ENCODE results near the gene NLGN4Y. TPM values are rescaled to one million over a fixed set of nuclear protein-coding genes. Genes with fewer than 3 reads are reported as not detected.

The NLGN4Y gene
- total and polyA plus RNA-seq, 5 donors = 0.84 to 2.6 (median 1.8) TPM; not detected in 2

DNA sequence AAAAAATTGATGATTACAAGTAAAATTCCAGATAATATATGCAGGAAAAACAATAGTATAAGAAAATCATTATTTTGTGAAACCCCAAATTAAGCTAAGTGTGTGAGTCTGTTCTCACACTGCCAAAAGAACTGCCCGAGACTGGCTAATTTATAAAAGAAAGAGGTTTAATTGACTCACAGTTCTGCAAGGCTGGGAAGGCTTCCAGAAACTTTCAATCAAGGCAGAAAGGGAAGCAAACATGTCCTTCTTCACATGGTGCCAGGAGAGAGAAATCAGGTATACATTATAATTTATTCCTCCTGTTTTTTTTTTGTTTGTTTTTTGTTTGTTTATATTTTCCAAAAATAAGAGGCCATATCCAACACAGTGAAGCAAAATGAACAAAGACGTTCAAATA lies 276.8 kb downstream of the NLGN4Y start:
- H3K27me3 ChIP-seq (ENCODE audit: control insufficient read depth, insufficient read depth) = no peaks in the 10 kb centered on the region
- 70% methylated on average over 2 of the region's 2 CpGs for WGBS
- ATAC-seq (no peak), DNase-seq (no peak)
- no peaks in the 10 kb centered on the region for H3K9me3 ChIP-seq (ENCODE audit: control insufficient read depth, low read length)
- intact Hi-C loops (cut with DNase I) = no loop called here
- no peaks in the 10 kb centered on the region for H3K4me1 ChIP-seq (ENCODE audit: control insufficient read depth, insufficient read depth, low read length)
- H3K4me3 ChIP-seq (ENCODE audit: low read length) = no peak overlapping the region
- no peak overlapping the region for H3K27ac ChIP-seq (ENCODE audit: low read length)

DNA sequence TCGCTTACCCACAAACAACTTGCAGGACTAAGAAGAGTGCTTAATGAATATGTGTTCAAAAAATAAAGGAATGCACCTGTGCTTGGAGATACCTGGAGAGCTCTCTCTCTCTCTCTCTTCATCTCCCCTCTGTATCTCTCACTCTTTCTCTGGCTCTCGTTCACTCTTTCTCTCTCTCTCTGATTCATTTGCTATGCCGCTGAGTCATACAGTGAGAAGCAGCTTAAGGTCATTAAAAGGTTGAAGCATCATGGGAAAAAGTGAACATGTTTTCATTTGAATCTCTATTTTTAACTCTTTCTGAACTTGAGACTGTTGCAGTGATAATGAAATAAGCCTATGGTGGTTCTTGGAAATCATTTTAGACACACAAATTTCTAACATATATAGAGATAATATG lies 277.8 kb downstream of the NLGN4Y start:
- no peaks in the 10 kb centered on the region for H3K9me3 ChIP-seq (ENCODE audit: control insufficient read depth, low read length)
- H3K27me3 ChIP-seq (ENCODE audit: control insufficient read depth, insufficient read depth) = no peaks in the 10 kb centered on the region
- H3K4me1 ChIP-seq (ENCODE audit: control insufficient read depth, insufficient read depth, low read length) = no peaks in the 10 kb centered on the region
- DNase-seq (no peak), ATAC-seq (no peak)
- intact Hi-C loops (cut with DNase I) = no loop called here
- no peak overlapping the region for H3K27ac ChIP-seq (ENCODE audit: low read length)
- WGBS = 69% methylated on average over 3 of the region's 3 CpGs
- H3K4me3 ChIP-seq (ENCODE audit: low read length) = no peak overlapping the region

DNA sequence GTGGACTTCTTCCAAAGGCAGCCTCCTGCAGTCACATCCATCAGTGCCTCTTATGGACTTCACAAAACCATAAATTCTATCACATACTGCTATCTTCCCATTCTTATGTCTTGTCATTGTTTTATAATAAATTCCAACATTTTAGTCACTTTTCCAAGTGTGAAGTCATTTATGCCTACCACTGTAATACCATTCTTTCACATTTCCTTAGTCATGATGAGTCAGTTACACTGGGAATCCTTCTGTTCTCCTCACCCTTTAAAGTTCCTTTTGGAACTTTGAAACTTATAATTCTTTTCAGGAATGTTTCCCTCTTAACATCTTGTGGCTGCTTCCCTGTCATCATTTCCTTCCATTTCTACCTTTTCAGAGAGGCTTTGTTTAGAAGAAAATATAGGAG lies 279.7 kb downstream of the NLGN4Y start:
- H3K27ac ChIP-seq (ENCODE audit: low read length) = no peak overlapping the region
- no peaks in the 10 kb centered on the region for H3K4me1 ChIP-seq (ENCODE audit: control insufficient read depth, insufficient read depth, low read length)
- DNase-seq (no peak), ATAC-seq (no peak)
- intact Hi-C loops (cut with DNase I) = no loop called here
- H3K9me3 ChIP-seq (ENCODE audit: control insufficient read depth, low read length) = no peaks in the 10 kb centered on the region
- H3K27me3 ChIP-seq (ENCODE audit: control insufficient read depth, insufficient read depth) = no peaks in the 10 kb centered on the region
- H3K4me3 ChIP-seq (ENCODE audit: low read length) = no peak overlapping the region

DNA sequence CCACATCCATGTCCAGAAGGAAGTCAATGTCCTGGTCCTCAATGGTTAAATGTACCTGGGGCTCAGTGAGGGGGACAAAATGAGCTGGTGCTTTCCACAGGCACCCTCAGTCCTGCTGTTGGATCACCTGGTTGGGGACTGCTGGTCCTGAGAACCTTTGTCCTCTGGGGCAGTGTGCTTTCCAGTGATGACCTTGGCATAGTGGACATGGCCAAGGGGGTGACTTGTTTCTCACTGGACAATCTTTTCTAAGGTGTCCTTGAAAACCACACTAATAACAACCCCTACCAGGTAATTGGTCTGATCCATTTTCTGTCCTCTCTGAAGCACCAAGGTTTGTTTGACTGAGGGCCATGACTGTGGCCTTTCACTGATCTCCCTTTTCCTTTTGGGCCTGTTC lies 294.1 kb downstream of the NLGN4Y start:
- no peaks in the 10 kb centered on the region for H3K9me3 ChIP-seq (ENCODE audit: control insufficient read depth, low read length)
- no peaks in the 10 kb centered on the region for H3K27me3 ChIP-seq (ENCODE audit: control insufficient read depth, insufficient read depth)
- H3K4me3 ChIP-seq (ENCODE audit: low read length) = no peak overlapping the region
- intact Hi-C loops (cut with DNase I) = no loop called here
- ATAC-seq = no peak
- H3K27ac ChIP-seq (ENCODE audit: low read length) = no peak overlapping the region
- no peaks in the 10 kb centered on the region for H3K4me1 ChIP-seq (ENCODE audit: control insufficient read depth, insufficient read depth, low read length)
- no peak for DNase-seq

DNA sequence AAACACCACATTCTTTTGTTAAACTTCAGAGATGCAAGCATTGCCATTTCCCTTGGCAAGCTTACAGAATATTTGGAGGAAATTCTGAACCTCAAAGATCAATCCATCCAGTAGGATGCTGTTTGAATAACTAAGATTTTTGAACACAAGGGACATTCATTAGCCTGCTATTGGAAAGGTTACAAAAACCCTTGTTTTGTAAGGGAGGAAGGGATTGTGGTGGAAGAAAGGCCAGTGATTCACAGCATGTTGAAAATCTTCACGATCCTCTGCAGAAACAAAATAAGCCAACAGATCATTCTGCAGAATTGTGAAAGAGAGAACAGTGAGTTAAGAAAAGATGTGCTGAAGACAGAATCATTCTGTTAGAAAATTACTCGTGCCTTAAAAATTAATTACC lies 297.9 kb downstream of the NLGN4Y start:
- intact Hi-C loops (cut with DNase I) = no loop called here
- H3K4me3 ChIP-seq (ENCODE audit: low read length) = no peak overlapping the region
- H3K9me3 ChIP-seq (ENCODE audit: control insufficient read depth, low read length) = no peaks in the 10 kb centered on the region
- WGBS = 45% methylated on average over 2 of the region's 2 CpGs
- H3K27ac ChIP-seq (ENCODE audit: low read length) = no peak overlapping the region
- ATAC-seq (no peak), DNase-seq (no peak)
- H3K4me1 ChIP-seq (ENCODE audit: control insufficient read depth, insufficient read depth, low read length) = no peaks in the 10 kb centered on the region
- no peaks in the 10 kb centered on the region for H3K27me3 ChIP-seq (ENCODE audit: control insufficient read depth, insufficient read depth)

DNA sequence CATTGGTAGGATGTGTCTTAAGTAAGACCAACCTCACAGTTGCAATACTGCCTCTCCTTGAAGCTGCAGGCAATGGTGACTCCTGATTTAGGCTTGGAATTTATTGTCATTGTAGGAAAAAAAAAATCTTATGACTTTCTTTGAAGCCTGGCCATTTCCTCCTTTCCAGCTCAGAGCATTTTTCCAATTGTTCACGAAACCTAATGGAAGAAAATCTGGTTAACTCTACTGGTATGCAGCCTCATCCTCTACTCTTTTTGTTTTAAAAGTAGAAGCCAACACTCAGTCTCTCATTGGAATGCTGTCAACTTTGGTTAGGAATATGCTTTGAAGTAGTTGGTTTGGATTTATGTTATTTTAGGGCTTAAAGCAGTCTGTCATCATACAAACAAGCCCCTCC lies 298.6 kb downstream of the NLGN4Y start:
- H3K9me3 ChIP-seq (ENCODE audit: control insufficient read depth, low read length) = no peaks in the 10 kb centered on the region
- ATAC-seq (no peak), DNase-seq (no peak)
- no peak overlapping the region for H3K4me3 ChIP-seq (ENCODE audit: low read length)
- H3K27ac ChIP-seq (ENCODE audit: low read length) = no peak overlapping the region
- WGBS = 79% methylated on average over 1 of the region's 1 CpG
- H3K27me3 ChIP-seq (ENCODE audit: control insufficient read depth, insufficient read depth) = no peaks in the 10 kb centered on the region
- intact Hi-C loops (cut with DNase I) = no loop called here
- H3K4me1 ChIP-seq (ENCODE audit: control insufficient read depth, insufficient read depth, low read length) = no peaks in the 10 kb centered on the region

DNA sequence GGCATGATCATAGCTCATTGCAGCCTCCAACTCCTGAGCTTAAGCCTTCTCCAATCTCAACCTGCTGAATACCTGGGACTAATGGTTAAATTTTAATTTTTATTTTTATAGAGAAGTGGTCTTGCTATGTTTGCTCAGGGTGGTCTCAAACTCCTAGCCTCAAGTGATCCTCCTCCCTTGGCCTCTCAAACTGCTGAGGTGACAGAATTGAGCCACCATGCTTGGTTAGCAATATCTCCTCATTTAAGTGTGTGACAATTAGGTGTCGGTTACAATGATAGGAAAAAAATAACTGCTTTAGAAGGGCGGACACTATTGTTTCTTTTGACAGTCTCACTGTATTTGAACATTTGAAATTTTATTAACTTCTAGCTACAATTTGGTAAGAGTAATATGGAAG lies 300.3 kb downstream of the NLGN4Y start:
- DNase-seq (no peak), ATAC-seq (no peak)
- intact Hi-C loops (cut with DNase I) = no loop called here
- Histone ChIP-seq H3K4me3 (ENCODE audit: low read length) (no peak overlapping the region), H3K27me3 (ENCODE audit: control insufficient read depth, insufficient read depth) (no peaks in the 10 kb centered on the region), H3K27ac (ENCODE audit: low read length) (no peak overlapping the region), H3K4me1 (ENCODE audit: control insufficient read depth, insufficient read depth, low read length) (no peaks in the 10 kb centered on the region), H3K9me3 (ENCODE audit: control insufficient read depth, low read length) (no peaks in the 10 kb centered on the region)
- 94% methylated on average over 2 of the region's 2 CpGs for WGBS

DNA sequence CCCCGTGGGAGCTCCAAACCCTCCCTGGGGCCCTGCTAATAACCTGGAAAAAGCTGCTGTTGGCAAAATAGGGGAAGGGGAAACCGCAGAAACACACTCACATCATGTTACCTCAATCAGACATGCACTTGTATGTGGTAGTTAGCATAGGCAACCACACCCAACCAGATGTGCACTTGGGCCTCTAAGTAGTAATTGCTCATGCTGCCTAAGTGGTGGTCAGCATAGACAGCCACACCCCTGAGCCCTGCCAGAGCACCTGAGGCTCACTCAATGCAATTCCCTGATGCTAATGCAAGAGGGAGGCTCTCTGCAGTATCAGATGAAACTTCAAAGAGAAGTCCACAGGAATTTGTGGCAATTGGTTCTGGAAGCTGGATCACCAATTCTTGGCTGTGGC lies 301.4 kb downstream of the NLGN4Y start:
- Histone ChIP-seq H3K27ac (ENCODE audit: low read length) (no peak overlapping the region), H3K9me3 (ENCODE audit: control insufficient read depth, low read length) (no peaks in the 10 kb centered on the region), H3K27me3 (ENCODE audit: control insufficient read depth, insufficient read depth) (no peaks in the 10 kb centered on the region), H3K4me1 (ENCODE audit: control insufficient read depth, insufficient read depth, low read length) (no peaks in the 10 kb centered on the region), H3K4me3 (ENCODE audit: low read length) (no peak overlapping the region)
- intact Hi-C loops (cut with DNase I) = no loop called here
- ATAC-seq (no peak), DNase-seq (no peak)
- WGBS = 68% methylated on average over 2 of the region's 2 CpGs

DNA sequence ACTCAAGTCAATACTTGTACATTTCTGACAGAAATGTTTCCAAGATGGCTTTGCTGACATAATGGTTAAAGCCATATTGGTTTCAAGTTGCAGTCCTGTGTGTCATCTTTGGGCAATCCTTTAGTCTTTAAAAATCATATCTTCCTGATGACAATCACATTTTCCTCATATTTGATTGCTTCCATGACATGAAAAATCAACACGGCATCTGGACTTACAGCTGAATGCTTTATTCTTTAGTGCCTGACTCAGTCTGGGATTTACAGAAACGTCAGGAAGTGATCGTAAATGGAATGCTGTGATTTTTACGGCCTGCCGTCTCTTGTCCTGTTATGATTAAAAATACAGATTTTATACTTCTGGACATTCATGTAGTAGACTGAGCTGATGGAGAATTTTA lies 304.2 kb downstream of the NLGN4Y start:
- DNase-seq (no peak), ATAC-seq (no peak)
- intact Hi-C loops (cut with DNase I) = no loop called here
- no peaks in the 10 kb centered on the region for H3K27me3 ChIP-seq (ENCODE audit: control insufficient read depth, insufficient read depth)
- H3K4me1 ChIP-seq (ENCODE audit: control insufficient read depth, insufficient read depth, low read length) = no peaks in the 10 kb centered on the region
- H3K9me3 ChIP-seq (ENCODE audit: control insufficient read depth, low read length) = no peaks in the 10 kb centered on the region
- no peak overlapping the region for H3K27ac ChIP-seq (ENCODE audit: low read length)
- no peak overlapping the region for H3K4me3 ChIP-seq (ENCODE audit: low read length)
- whole genome bisulfite sequencing = 59% methylated on average over 5 of the region's 5 CpGs

DNA sequence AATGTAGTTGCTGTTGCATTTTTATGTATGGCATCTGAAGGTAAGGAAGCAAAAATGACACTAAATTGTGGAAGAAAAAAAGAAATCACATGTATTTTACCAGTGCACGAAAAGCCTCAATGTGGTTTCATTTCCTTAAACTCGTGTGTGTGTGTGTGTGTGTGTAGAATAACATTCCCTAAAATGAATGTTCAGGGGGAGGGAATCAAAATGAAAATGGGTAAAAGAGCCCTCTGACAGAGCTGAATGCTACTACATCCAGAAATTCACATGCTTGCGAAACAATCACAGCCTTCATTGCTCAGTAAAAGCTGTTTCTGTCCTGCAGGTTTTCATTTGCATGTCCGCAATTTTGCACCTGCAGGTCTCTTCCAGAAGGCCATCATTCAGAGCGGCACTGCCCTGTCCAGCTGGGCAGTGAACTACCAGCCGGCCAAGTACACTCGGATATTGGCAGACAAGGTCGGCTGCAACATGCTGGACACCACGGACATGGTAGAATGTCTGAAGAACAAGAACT lies 305.1 kb downstream of the NLGN4Y start:
- H3K27me3 ChIP-seq (ENCODE audit: control insufficient read depth, insufficient read depth) = no peaks in the 10 kb centered on the region
- no peak for DNase-seq
- no peak overlapping the region for H3K4me3 ChIP-seq (ENCODE audit: low read length)
- no peak for ATAC-seq
- 86% methylated on average over 9 of the region's 9 CpGs for WGBS
- H3K9me3 ChIP-seq (ENCODE audit: control insufficient read depth, low read length) = no peaks in the 10 kb centered on the region
- intact Hi-C loops (cut with DNase I) = no loop called here
- no peaks in the 10 kb centered on the region for H3K4me1 ChIP-seq (ENCODE audit: control insufficient read depth, insufficient read depth, low read length)
- no peak overlapping the region for H3K27ac ChIP-seq (ENCODE audit: low read length)

DNA sequence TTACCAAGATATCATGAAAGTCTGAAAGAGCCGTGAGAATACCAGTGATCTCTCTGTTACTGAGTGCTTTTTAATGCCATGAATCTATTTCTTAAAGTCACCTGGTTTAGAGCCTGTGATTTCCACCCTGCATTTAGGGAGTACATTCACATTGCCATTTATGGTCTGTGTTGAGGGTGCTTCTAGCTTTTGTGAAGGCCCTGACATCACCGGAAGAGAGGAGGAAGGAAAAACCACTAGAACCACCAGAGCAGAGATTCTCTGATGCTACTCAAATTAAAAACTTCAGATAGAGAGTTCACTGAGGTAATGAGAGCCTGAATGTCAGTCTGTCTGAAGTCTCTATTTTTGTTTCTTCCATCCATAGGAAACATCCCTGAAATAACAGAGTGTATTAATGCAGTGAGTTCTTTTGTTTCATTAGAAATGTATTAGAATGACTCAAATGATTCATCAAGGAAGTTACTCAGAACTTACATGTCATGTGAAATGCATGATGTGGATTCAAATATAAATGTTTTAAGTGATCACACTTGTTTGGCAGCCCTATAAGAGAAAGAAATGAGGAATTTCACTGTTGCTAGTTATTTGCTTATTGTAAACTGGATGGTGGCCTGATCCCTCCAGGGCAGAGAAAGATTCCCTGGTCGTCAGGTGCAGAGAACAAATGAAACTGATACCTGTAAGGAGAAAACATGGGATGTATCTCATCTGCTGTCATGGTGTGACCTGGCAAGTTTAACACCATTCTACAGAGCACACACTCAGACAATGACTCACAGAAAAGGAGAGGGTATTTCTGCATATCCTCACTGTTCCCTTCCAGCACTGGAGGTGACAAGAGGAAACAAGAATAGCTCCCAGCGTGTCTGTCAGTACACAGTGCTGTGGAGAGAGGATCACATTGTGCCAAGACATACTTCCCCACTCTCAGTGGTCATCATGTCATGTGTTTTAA lies 310.1 kb downstream of the NLGN4Y start:
- 69% methylated on average over 4 of the region's 4 CpGs for WGBS
- Histone ChIP-seq H3K27ac (ENCODE audit: low read length) (no peak overlapping the region), H3K4me1 (ENCODE audit: control insufficient read depth, insufficient read depth, low read length) (no peaks in the 10 kb centered on the region), H3K4me3 (ENCODE audit: low read length) (no peak overlapping the region), H3K9me3 (ENCODE audit: control insufficient read depth, low read length) (no peaks in the 10 kb centered on the region), H3K27me3 (ENCODE audit: control insufficient read depth, insufficient read depth) (no peaks in the 10 kb centered on the region)
- intact Hi-C loops (cut with DNase I) = no loop called here
- peak in 1 of 2 donors; percentile 88 for ATAC-seq
- no peak for DNase-seq
